Head of caudate nucleus (tissue), 42 donors: ENCODE results near the gene SF3A2.

Experiments
- DNase-seq, 42 donors: peaks; one replicate each; pipeline versions ENCODE4 v3.0.0 to v3.0.0-alpha.2; 2020 to 2021; ENCODE audit warnings: mixed read lengths in 7 of 42
- intact Hi-C: fragments of 100-400 bp; cut with DNase I; formaldehyde crosslinking; loops from one replicate; pipeline ENCODE4 v1.15.0; 2022

Gene SF3A2

DNA sequence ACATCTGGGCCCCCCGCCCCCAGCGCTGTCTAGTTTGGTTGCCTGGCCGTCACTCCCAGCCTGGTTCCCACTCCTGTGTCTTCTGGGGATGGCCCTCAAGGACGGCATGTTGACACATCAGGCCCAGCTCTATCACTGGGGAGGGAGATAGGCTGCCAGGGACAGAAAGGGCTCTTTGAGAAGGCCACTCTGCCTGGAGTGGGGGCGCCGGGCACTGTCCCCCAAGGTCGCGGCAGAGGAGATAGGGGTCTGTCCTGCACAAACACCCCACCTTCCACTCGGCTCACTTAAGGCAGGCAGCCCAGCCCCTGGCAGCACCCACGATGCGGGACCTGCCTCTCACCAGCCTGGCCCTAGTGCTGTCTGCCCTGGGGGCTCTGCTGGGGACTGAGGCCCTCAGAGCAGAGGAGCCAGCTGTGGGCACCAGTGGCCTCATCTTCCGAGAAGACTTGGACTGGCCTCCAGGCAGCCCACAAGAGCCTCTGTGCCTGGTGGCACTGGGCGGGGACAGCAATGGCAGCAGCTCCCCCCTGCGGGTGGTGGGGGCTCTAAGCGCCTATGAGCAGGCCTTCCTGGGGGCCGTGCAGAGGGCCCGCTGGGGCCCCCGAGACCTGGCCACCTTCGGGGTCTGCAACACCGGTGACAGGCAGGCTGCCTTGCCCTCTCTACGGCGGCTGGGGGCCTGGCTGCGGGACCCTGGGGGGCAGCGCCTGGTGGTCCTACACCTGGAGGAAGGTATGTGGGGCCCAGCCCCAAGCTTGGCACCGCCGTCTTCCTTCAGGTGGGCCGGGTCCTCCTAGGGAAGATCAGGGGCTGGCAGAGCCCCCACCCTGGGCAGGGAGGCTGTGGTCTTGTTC is 12.6 kb downstream of the SF3A2 start, which contains the start of gene AMH:
Gene AMH (plus strand): TSS at position 314 of the 857 bp plus-strand sequence. CDS start 10 bp downstream, at position 324.
- intact Hi-C loops, result no loop called here
- DNase-seq, result no peak

DNA sequence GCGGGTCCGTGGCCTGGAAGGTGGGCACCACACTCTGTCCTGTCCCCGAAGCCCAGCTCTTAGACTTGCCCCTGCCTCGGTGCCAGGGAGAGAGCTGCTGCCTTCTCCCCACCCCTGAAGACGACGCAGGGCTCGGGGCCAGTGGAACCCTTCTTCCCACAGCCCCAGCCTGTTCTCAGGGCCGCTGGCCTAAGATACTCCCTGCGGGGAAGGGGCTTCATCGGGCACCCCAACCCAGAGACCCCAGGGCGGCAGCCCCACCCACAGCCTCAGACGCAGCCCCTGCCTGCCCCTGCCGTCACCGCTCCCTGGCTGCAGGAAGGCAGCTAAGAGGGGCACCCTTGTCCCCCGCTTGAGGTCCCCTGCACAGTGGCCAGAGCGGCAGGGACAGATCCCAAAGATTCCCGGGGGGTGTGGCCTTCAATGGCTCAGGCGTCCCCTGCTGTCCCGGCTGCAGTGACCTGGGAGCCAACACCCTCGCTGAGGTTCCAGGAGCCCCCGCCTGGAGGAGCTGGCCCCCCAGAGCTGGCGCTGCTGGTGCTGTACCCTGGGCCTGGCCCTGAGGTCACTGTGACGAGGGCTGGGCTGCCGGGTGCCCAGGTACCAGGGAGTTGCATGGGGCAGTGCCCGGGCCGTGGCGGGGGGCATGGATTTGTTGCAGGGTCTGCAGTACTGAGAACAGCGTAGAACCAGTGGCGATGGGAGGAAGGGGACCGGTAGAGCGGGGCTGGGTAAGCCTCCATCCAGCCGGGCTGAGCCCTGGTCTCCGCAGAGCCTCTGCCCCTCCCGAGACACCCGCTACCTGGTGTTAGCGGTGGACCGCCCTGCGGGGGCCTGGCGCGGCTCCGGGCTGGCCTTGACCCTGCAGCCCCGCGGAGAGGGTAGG is 13.5 kb downstream of the SF3A2 start:
- intact Hi-C loops, result no loop called here

DNA sequence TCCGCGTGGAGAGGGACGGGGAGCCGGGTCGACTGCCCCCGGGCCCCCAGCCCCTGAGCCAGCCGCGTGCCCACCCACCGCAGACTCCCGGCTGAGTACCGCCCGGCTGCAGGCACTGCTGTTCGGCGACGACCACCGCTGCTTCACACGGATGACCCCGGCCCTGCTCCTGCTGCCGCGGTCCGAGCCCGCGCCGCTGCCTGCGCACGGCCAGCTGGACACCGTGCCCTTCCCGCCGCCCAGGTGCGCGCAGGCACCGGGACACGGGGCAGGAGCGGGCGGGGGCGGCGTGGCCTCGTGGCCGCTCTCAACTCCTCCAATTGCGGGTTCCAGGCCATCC is 14.1 kb downstream of the SF3A2 start:
- intact Hi-C loops, result no loop called here
- DNase-seq, result no peak

More for the DNA sequence above, 13.5 kb downstream of the SF3A2 start:
- DNase-seq, result no peak

- intact Hi-C loops, result no loop called here
- no peak for DNase-seq
These were observed 14.8 kb downstream of the SF3A2 start for GRCh38 chr19:2251106-2252054.

GRCh38 chr19:2252055-2252796 is 15.6 kb downstream of the SF3A2 start:
- DNase-seq, result no peak
- intact Hi-C loops, result no loop called here

- DNase-seq, result no peak
- intact Hi-C loops, result no loop called here
These were observed 16.1 kb downstream of the SF3A2 start for GRCh38 chr19:2252797-2253105.

- DNase-seq, result peak in 7 of 42 donors; percentile 41 to 67 (median 53)
- intact Hi-C loops, result no loop called here
These were observed 16.8 kb downstream of the SF3A2 start for GRCh38 chr19:2253106-2254063.

DNA sequence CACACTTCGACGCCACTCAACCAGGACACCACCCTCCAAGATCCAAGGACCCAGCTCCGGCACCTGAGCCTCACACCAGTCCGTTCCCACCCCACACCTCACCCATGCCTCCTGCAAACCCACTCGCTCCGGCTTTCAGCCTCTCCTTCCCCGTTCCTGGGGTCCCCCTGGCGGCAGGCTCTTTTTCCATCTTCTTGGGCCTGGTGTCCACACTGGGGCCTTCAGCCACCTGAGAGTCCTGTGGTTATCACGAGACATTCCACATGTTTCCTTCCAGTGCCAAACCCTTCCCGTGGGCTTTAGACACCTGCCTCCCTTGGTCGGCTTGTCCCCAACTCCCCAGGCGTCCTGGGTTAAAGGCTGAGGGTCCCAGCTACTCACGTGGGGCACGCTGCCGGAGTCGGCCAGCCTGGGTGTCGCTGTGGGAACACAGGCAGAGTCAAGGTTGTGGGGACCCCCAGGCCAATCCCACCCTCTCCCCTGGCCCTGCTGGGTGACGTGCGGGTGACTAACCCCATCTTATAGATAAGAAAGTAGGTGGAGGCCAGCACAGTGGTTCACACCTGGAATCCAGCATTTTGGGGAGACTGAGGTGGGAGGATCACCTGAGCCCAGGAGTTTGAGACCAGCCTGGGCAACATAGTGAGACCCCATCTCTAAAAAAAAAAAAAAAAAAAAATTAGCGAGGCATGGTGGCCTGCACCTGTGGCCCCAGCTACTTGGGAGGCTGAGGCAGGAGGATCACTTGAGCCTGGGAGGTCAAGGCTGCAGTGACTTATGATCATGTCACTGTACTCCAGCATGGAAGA is 17.6 kb downstream of the SF3A2 start:
- no peak for DNase-seq
- intact Hi-C loops, result no loop called here

GRCh38 chr19:2255112-2255845 is 18.7 kb downstream of the SF3A2 start:
- no peak for DNase-seq
- intact Hi-C loops, result no loop called here

DNA sequence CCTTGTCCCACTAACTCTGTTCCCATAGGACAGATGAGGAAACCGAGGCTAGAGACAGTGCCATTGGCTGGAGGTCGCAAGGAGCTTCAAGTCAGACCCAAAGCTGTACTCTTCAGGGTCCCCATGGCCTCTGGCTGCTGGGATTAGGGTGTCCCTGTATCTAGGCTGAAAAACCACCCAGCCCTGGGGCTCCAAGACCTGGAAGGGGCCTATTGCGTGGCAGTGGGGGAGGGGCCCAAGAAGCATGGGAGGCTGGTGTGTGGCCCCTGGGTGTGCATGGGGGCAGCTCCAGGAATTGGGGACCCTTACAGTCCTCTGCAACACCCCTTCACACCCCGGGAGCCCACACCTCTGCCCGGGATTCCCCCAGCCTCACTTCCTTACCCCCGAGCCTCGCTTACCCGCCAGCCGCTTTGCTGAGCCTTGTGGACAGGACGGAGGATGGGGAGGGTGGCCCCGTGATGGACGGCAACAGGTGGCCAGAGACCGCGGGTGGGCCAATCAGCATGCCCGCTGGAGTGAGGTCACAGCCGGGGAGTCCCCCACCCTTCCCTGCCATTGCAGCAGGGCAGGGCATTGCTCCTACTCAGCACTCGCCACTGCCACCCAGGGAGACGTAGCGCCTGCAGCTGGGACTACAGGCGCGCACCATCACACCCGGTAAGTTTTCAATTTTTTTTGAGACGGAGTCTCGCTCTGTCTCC is 19.5 kb downstream of the SF3A2 start, which contains the start of gene JSRP1:
Gene JSRP1 (minus strand): TSS at position 436 of the 704 bp plus-strand sequence. CDS start 1,103 bp downstream, outside the sequence.
- DNase-seq, result no peak
- intact Hi-C loops, result no loop called here

DNA sequence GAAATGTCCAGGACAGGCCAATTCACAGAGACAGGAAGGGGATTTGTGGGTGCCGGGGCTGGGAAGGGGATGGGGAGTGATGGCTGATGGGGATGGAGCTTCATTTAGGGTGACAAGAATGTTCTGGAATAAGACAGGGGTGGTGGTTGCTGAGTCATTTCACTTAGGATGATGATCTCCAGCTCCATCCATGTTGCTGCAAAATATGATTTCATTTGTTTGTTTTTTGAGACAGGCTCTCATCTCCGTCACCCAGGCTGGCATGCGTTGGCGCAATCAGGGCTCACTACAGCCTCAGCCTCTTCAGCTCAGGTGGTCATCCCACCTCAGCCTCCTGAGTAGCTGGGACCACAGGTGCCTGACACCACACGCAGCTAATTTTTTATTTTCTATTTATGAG is 22.7 kb downstream of the SF3A2 start:
- intact Hi-C loops, result no loop called here

GRCh38 chr19:2260341-2260805 is 23.7 kb downstream of the SF3A2 start:
- DNase-seq, result no peak
- intact Hi-C loops, result no loop called here

More for the DNA sequence above, 22.7 kb downstream of the SF3A2 start:
- DNase-seq, result no peak

GRCh38 chr19:2261438-2262172 is 25.0 kb downstream of the SF3A2 start:
- intact Hi-C loops, result no loop called here
- DNase-seq, result peak in 9 of 42 donors; percentile 28 to 72 (median 37)
